ENCODE measurements around the gene MAML3.

Gene MAML3

DNA sequence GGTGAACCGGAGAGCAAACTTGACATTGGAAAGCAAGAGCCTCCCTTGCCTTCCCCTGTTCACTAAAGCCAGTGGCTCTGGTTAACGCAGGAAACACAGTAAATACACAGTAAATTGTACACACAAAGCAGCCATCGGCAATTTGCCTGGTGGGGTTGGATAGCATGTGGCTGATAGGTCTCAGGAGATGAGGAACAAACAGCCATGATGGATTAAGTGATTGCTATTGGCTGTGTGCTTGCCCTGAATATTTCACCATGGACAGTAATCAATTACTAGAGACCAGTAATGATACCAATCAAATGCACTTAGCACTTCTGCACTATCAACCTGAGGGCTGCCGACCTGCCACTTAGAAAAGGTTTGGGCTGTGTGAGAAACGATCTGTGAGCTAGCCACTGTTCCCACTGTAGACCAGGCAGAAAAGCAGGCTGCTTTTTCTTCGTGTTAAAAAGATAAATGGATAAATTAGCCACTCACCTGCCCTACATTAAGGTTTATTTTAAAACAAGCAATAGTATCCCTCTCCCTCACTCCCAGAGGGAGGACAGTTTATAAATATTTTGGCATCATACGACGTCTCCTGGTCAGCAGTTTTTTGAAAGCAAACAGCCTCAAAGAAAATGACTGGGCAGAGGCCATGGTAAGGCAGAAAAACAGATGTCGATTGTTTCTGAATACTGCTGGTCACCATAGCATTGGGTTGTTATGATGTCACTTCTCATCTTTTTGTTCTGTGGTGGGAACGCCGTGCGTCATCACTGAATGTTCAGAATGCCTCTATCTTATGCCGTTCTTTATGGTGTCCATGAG, 167.1 kb downstream of the MAML3 start:
- DNase-seq, result no peak

GRCh38 chr4:139986106-139986505, 167.9 kb downstream of the MAML3 start:
- DNase-seq, result no peak

- no peak for DNase-seq
Measured at GRCh38 chr4:139985401-139985800, 168.6 kb downstream of the MAML3 start.

DNA sequence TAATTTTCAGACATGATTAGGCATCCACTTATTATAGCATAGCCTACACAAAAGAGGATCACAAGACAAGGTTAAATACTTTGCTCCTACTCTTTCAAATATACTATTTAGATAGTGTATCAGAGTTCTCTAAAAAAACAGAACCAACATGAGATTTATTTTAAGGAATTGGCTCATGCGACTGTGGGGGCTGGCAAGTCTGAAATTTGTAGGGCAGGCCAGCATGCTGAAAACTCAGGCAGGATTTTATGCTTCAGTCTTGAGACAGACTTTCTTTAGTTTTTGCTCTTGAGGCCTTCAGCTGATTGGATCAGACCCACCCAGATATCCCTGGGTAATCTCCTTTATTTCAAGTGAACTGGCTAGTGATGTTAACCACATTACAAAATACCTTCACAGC, 169.5 kb downstream of the MAML3 start:
- DNase-seq, result no peak

- peak; percentile 76 for DNase-seq
Measured at GRCh38 chr4:139978692-139979091, 175.3 kb downstream of the MAML3 start.

DNA sequence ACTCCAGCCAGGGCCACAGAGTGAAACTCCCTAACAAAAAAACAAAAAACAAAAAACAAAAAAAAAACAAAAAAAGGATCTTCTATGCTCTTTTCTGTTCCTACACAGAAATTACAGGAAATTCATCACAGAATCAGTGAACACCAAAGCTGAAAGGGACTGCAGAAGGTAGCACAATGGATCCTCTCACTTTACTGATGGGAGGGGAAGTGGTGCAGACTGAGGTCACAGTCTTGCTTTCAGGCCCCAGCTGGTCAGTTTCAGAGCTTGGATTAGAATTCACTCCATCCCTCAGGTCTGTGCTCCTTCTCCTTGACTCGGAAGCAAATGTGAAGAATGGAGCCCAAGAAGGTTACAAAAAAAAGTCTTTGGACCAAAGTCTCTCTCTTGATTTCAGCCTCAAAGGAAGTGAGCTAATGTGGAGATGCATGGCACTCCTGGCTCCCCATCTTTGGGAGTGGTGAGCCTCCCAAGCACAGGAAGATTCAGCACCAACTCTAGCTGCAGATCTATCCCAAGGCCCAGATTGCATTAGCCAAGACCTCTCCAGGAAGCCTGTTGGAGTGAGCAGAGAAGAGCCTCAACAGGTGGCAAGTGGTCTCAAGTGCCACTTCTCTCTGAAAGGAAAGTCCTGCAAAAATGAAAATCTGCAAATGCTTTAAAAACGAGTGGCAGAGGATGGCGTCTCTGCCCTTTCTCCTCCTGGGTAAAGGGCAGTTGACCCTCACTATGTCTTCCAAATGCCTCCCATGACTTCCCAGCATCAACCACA, 176.0 kb downstream of the MAML3 start:
- DNase-seq, result no peak

DNA sequence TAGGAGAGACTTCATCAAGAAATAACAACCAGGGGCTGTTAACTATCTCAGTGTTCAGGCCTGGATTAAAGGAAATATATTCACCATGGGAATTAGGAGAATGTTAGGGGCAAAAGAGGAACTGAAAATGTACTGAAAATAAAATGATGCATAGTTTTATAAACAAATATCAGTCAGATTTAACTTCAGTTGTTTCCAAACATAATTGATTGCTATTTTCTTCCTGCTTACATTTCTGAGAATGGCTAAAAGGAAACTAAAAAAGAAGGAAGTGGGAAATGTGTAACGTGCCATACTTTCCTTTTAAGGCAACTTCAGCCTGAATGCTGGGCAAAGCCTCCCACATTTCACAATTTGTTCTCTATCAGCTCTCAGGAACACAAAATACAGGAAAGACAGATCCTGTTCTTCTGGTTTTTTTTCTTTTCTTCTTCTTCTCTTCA, 178.1 kb downstream of the MAML3 start:
- peak; percentile 50 for DNase-seq

DNA sequence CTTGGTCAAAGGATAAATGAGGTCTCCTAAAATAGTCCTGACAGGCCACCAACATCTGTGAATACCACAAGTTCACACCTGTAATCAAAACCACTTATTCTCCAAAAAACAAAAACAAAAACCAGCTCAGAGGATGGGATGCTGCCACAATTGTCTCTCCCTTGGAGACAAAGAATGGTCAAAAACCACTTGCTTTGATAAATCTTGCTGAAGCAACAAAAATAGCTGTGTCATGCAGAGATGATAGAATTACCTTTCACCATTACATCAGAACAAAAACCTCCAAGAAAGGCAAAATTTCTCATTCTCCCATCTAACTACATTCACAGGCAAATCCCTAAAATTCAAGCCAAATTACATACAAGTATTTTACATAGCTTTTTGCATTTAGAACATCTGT, 180.4 kb downstream of the MAML3 start:
- peak; percentile 37 for DNase-seq

DNA sequence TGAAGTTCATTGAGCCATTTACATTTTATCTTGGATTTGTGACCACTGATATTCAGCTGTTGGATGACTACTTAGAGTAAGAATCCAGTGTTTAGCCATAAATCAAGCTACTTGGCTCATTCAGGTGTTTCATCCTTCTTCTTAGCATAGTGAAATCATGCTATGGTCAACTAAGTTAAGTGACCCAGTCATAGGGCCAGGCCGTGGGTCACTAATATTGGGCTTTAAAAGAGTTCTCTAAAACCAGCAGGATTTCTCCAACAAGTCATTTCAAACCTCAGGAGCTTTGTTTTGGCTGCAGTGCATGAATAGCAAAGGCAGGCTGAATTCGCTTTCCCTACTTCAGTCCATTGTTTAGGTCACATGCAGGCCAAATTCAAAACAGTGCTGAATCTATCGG, 181.0 kb downstream of the MAML3 start:
- no peak for DNase-seq

GRCh38 chr4:139972305-139972704, 181.7 kb downstream of the MAML3 start:
- DNase-seq, result no peak

DNA sequence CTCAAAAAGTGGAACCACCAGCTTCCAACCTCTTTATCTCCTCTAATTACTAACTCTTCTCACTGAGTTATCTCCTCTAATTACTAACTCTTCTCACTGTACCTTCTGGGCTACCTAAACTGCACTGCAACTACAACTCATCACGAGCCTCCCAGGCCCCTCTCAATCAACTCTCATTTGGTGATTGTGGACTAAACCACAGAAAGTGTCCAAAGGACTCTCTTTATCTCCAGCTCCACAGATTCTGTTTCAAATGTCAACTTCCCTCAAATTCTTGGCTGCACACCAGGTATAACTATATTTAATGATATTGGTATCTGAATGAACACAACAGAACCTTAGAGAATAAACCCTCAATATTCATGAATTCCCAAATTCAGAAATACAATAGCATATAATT, 182.9 kb downstream of the MAML3 start:
- DNase-seq, result peak; percentile 84

- no peak for DNase-seq
Measured at GRCh38 chr4:139969635-139970266, 184.2 kb downstream of the MAML3 start.

DNA sequence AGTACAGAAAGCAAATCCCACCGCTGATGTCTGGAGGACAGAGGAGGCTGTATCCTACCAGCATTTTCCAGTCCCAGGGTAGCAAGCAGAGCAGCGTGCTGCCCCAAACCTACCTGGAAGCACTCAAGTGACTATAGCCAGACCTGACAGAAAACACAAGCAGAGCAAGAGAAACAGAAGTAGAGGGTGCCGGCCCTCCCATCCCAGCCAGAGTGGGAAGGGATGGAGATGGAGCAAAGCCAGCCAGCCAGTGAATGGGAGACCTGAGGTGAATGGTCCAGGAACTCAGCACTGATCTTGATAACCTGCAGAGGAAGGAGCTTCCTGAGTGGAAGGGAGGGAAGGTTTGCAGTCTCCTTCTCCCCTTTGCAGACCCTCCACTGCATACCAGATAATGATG, 185.2 kb downstream of the MAML3 start:
- DNase-seq, result no peak

GRCh38 chr4:139966383-139966782, 187.6 kb downstream of the MAML3 start:
- DNase-seq, result no peak

DNA sequence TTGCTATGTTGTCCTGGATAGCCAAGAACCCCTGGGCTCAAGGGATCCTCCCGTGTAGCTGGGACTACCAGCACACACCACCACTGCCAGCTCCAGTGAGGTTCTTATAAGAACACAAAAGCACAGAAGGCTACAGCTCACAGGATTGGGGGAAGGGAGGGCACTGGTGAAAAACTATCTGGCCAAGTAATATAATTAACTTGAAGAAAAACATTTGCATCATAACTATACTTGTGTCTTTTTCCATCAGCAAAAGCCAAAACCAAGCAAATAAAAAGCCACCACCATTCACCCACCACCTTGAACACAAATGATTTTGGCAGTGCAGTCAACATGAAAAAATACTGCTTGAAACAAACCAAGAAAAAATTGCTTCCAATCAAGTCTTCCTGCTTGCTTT, 188.2 kb downstream of the MAML3 start:
- no peak for DNase-seq

DNA sequence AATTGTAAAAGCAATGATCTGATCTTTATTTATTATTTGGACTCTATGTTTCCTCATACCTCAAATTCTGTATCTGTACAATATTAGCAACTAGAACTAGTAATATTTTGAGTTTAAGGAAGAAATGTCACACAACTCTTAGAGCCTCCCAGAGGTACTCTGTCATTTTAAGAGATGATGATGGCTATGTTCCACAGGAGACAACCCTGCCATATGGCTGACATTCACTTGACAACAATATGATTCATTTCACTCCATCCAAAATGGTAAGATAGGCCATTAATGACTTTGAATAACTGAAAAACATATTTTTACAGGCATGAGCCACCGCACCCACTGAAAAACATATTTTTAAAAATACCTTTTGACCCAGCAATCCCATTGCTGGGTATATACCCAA, 190.3 kb downstream of the MAML3 start:
- no peak for DNase-seq

DNA sequence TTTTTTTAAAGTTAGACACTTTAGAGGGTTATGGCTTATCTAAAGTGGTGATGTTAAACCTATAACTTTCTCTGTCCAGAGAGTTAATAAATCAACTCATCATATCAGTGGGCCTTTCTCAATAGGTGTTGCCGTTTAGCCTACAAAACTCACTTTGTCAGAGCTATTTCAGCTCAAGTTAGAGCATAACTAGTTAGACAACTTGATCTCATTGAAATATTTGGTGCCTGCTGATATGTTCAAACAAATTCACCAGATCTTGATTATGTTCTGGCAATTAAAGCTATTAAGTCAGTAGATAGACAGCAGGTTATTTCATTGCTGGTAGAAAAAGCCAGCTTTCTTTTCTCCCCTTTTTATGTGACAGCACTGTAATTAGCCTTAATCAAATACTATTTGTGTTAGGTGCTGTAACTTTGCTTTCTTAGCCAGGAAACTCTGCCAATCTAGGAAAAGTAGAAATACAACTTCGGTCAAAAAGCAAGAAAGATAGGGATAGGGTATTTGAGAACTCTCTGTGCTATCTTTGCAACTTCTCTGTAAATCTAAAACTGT, 191.8 kb downstream of the MAML3 start:
- DNase-seq, result no peak

- DNase-seq, result no peak
Measured at GRCh38 chr4:139961344-139961946, 192.5 kb downstream of the MAML3 start.

DNA sequence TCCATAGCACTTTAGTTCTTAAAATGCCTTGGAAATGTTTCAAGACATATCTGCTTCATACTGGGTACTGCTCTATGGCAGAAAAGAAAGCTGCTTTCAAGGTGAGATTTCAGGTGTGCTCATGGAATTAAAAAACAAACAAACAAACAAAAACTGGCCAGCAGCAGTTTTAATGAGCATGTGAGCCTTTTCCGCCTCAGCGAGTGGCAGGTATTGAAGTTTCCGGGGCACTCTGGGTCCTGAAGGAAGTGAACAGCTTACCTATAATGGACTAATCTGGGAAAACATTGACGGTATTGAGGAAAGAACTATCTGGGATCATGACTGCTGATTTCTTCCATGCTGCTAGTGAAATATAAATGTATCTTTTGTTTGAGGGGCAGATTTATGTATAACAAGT, 194.6 kb downstream of the MAML3 start:
- DNase-seq, result no peak

GRCh38 chr4:139958739-139959098, 195.3 kb downstream of the MAML3 start:
- no peak for DNase-seq

DNA sequence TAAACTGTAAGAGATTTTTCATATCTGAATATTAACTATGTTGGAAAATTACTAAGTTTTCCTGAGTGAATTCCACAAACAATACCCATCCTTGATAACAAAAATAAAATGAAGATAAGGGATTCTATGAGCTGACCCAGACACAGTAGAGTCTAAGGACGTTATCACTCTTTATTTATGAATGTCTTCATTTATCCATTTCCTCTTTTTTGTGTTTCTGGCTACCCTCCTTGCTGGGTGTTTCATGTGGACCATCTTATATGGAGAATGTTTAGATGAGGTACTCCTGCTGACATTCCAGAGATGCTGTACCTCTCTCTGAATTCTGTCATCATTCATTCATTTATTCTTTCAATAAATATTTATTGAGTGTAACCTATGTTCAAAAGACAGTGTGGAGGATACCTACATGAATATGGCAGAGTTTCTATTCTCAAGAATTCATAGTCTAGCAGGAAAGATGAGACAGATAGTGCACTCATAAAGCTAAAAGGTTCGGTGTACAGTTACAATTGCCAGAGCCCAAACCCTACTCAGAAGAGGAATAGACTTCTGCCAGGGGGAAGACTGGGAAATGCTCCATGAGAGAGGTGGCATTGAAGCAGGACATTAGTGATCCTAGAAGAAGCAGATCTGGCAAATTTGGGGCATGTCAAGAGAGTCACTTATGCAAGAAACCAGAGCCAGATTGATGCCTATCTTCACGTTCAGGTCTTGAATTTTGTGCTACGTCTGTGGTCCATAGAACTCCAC, 195.8 kb downstream of the MAML3 start:
- DNase-seq, result no peak

DNA sequence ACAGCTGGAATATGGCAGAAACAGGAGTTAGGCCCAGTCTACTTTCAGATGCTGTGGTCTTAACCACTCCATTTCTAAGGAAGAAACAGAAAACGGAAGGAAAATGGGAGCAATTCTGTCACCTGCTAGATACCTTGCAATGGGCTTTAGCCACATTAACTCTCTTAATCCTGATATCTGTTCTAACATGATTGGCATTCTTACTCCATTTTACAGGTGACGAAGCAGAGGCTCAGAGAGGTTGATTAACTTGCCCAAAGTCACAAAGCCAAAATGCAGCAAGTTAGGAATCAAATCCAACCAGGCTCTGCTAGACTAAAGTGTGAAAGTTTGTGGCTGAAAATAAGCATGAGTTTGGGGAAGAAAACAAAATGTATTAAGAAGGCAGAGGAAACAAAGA, 196.9 kb downstream of the MAML3 start:
- no peak for DNase-seq

Data from hematopoietic multipotent progenitor cell treated with erythropoietin and hydrocortisone succinate and interleukin-3 and kit ligand, for 4 days (in vitro differentiated cells).